HuH-7 (cell line): ENCODE results near the gene PHAF1.
"Not testable (repeated sequence)": the region's sequence is repeated elsewhere in the genome, so short reads cannot be mapped to it uniquely, and the experiment has no call there.

Experiments
- DNase-seq: peaks from one replicate; pipeline ENCODE4 v3.0.0; 2011; ENCODE audit warnings: low spot score

The PHAF1 gene

DNA sequence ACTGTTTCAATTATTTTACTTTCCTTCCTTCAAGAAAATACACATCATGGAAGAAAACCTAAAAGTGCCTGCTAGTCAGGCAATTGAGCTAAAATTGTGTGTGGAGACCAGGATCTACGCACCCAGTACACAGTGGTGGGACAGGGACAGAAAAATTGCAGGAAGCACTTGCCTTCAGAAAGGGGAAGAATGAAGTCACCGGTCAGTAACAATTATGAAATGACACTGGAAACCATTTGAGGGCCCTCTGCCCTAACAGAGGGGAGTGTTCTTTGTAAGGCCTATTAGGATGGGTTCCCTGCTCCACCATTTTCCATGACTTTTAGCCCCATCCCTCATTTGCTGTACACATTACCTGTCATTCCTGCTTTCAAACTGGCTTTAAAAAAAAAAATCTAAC lies 4.5 kb upstream of the PHAF1 start:
- no peak for DNase-seq

- DNase-seq, result no peak
Measured at GRCh38 chr16:67105881-67106280, 3.9 kb upstream of the PHAF1 start.

DNA sequence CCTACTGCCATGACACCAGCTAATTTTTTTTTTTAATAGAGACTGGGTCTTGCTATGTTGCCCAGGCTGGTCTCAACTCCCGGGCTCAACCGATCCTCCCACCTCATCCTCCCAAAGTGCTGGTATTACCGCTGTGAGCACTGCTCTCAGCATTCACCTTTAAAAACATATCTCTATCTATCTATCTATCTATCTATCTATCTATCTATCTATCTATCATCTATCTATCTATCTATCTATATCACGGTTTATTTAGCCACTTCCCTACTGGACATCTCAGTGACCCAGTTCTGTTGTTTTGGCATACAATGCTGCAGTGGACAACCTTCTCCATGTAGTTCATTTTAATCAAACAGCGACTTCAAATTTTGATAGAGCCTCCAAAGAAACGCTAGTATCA lies 1.3 kb upstream of the PHAF1 start:
- no peak for DNase-seq

DNA sequence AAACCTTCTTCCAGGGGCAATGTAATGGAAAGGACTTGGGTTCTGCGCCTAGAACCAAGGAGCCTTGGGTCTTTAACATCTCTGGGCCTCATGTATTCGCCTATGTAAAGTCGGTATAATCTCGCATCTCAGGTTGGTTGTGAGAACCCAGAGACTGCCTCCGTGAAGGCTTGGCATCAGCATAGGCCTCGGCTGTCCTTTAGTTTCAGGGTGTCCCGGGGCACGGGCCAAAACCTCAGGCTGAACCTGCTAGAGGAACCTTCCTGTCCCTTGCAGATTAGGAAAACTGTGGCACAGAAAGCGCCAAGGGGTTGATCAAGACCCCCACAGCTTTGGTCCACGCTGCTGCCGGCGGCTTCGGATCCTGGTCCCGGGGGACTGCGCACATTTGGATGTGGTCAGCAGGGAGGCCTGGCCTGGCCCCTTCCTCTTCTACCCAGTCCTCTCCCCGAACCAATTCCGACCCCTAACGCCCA lies 772 bp upstream of the PHAF1 start:
- no peak for DNase-seq

- no peak for DNase-seq
Measured at GRCh38 chr16:67111951-67112444, 2.3 kb downstream of the PHAF1 start.

GRCh38 chr16:67112591-67113399 lies 3.1 kb downstream of the PHAF1 start:
- DNase-seq, result no peak

GRCh38 chr16:67114793-67115192 lies 5.1 kb downstream of the PHAF1 start:
- no peak for DNase-seq

GRCh38 chr16:67115639-67116038 lies 5.9 kb downstream of the PHAF1 start:
- no peak for DNase-seq

- no peak for DNase-seq
Measured at GRCh38 chr16:67116388-67117311, 6.9 kb downstream of the PHAF1 start.

GRCh38 chr16:67117716-67118115 lies 8.0 kb downstream of the PHAF1 start:
- DNase-seq, result no peak

DNA sequence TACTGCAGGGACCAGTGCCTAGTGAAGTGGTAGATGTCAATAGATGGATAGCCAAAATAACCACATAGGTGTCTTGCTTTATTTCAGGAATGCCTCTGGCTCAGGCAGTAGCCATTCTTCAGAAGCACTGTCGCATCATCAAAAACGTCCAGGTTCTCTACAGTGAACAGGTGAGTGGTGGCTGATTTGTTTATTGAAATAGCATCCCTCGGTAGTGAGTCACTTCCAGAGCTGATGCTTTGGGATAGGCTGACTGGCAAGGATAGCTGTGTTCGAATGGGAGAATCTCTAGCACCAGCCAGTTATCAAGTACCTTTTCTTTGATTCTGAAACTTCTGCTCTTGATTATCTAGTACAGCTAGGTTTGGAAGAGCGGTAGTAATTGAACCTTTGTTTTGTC lies 10.3 kb downstream of the PHAF1 start:
- DNase-seq, result no peak

GRCh38 chr16:67122799-67123198 lies 13.1 kb downstream of the PHAF1 start:
- not testable (repeated sequence) for DNase-seq

GRCh38 chr16:67128417-67128816 lies 18.7 kb downstream of the PHAF1 start:
- no peak for DNase-seq

- DNase-seq, result no peak
Measured at GRCh38 chr16:67128887-67129286, 19.1 kb downstream of the PHAF1 start.

- no peak for DNase-seq
Measured at GRCh38 chr16:67129422-67129821, 19.7 kb downstream of the PHAF1 start.

DNA sequence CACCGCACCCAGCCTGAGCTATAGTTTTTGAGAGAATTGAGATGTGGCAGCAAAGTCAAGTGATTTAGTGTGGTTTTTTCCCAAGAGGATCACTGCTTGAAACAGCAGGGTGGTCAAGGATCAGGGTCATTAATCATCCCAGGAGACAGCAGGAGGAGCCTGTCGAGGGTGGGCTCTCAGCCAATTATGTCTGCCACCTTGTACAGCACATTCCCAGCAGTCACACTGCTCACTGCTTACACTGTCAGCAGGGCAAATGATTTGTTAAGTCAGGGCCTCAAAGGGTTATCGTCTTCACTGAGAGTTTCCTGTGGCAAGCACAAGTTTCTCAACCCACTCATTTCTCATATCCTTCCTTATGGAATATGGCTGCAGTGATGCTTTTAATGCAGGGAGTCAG lies 27.9 kb downstream of the PHAF1 start:
- no peak for DNase-seq

DNA sequence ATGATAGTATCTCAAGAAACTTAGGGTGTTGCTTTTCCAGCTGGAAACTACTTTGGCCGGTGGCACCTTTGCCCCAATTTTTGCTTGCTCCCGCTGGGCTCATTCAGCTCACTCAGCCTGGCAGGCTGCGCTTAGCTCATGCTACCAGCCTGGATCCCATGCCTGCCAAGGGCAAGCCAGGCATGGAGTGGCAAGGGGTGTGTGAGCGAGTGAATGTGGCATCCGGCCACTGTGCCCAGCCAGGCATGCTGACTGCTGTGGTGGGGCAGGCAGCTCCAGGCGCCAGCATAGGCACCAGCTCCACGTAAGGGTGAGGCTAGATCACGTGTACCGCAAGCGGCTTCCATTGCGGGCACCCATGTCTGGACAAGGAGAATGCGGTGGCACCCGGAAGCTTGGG lies 31.6 kb downstream of the PHAF1 start:
- no peak for DNase-seq

- DNase-seq, result no peak
Measured at GRCh38 chr16:67142342-67142741, 32.6 kb downstream of the PHAF1 start.

- no peak for DNase-seq
Measured at GRCh38 chr16:67144943-67145342, 35.2 kb downstream of the PHAF1 start.

GRCh38 chr16:67145746-67146145 lies 36.0 kb downstream of the PHAF1 start:
- no peak for DNase-seq

DNA sequence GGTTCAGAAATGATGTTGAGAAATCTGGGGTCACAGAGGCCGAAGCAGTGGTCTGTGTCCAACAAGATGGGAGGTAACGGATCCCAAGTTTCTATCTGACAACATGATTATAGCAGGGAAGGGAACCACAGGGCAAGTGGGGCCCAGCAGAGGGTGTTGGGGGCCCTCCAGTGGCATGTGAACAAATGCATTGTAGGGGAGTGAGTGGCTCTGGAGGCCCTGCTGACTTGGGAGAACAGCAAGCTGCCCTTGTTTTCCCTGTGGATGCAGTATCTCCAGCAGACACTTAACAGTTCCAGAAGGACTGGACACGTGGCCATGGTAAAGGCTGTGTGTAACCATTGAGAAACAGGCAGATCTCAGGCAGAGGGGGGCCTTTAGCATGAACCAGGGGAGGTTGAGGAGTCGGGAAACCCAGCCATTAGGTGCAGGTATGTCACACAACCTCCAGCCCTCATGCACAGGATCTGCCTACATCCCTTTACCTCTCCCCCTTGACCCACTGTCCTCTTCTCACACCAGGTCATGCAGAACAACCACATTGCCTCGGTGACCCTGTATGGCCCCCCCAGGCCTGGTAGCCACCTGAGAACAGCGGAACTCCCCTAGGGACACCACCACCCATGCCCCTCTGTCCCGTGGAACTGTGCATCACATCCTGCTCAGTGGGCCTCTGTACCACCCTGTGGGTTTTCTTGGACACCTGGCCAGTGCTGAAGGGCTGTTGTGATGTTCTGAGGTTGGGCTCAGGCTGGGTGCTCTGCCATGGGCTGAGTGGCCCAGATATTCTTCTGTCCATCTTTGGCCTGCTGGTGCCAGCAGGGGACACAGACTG lies 37.0 kb downstream of the PHAF1 start:
- no peak for DNase-seq
